Cerebellar cortex (tissue), 1 donor: ENCODE measurements around the gene SLC25A12.
"Not testable (repeated sequence)": the region's sequence is repeated elsewhere in the genome, so short reads cannot be mapped to it uniquely, and the experiment has no call there.

Experiments used
- DNase-seq: peaks from one replicate; pipeline ENCODE4 v3.0.0-alpha.2; 2015; ENCODE audit warnings: low spot score

SLC25A12 gene

GRCh38 chr2:171893824-171894611 is at the start of gene SLC25A12:
Gene SLC25A12, minus strand, starts transcription at chr2:171894244. Its CDS starts 30 bp downstream, at chr2:171894214.
- peak; percentile 80 for DNase-seq

- no peak for DNase-seq
These were observed 47.3 kb upstream of the SLC25A12 start for GRCh38 chr2:171941316-171941699.

- no peak for DNase-seq
These were observed 45.7 kb upstream of the SLC25A12 start for GRCh38 chr2:171939743-171940071.

GRCh38 chr2:171939058-171939742 is 45.2 kb upstream of the SLC25A12 start:
- no peak for DNase-seq

- no peak for DNase-seq
These were observed 36.3 kb upstream of the SLC25A12 start for GRCh38 chr2:171930385-171930784.

GRCh38 chr2:171924170-171924942 is 30.3 kb upstream of the SLC25A12 start:
- DNase-seq = no peak

GRCh38 chr2:171923206-171923605 is 29.2 kb upstream of the SLC25A12 start:
- peak; percentile 30 for DNase-seq

- DNase-seq = peak; percentile 98
These were observed 28.4 kb upstream of the SLC25A12 start, which contains the start of gene HAT1 for GRCh38 chr2:171922230-171923022. Gene HAT1, plus strand, starts transcription at chr2:171922461. Its CDS starts 40 bp downstream, at chr2:171922501.

GRCh38 chr2:171921970-171922229 is 27.9 kb upstream of the SLC25A12 start:
- DNase-seq = no peak

- no peak for DNase-seq
These were observed 25.4 kb upstream of the SLC25A12 start for GRCh38 chr2:171919453-171919852.

- no peak for DNase-seq
These were observed 19.5 kb upstream of the SLC25A12 start for GRCh38 chr2:171913517-171913916.

GRCh38 chr2:171910494-171910893 is 16.4 kb upstream of the SLC25A12 start:
- no peak for DNase-seq

- no peak for DNase-seq
These were observed 15.2 kb upstream of the SLC25A12 start for GRCh38 chr2:171909266-171909665.

GRCh38 chr2:171908235-171908634 is 14.2 kb upstream of the SLC25A12 start:
- no peak for DNase-seq

GRCh38 chr2:171902840-171903420 is 8.9 kb upstream of the SLC25A12 start:
- DNase-seq = no peak

- not testable (repeated sequence) for DNase-seq
These were observed 5.7 kb upstream of the SLC25A12 start for GRCh38 chr2:171899623-171900282.

GRCh38 chr2:171895786-171896185 is 1.7 kb upstream of the SLC25A12 start:
- no peak for DNase-seq

- DNase-seq = no peak
These were observed 536 bp upstream of the SLC25A12 start for GRCh38 chr2:171894612-171894947.

GRCh38 chr2:171893196-171893823 is 734 bp downstream of the SLC25A12 start:
- DNase-seq = peak; percentile 44

GRCh38 chr2:171889808-171890207 is 4.2 kb downstream of the SLC25A12 start:
- no peak for DNase-seq

GRCh38 chr2:171889333-171889732 is 4.7 kb downstream of the SLC25A12 start:
- no peak for DNase-seq
